ENCODE measurements around the gene TMEM72.

DNA sequence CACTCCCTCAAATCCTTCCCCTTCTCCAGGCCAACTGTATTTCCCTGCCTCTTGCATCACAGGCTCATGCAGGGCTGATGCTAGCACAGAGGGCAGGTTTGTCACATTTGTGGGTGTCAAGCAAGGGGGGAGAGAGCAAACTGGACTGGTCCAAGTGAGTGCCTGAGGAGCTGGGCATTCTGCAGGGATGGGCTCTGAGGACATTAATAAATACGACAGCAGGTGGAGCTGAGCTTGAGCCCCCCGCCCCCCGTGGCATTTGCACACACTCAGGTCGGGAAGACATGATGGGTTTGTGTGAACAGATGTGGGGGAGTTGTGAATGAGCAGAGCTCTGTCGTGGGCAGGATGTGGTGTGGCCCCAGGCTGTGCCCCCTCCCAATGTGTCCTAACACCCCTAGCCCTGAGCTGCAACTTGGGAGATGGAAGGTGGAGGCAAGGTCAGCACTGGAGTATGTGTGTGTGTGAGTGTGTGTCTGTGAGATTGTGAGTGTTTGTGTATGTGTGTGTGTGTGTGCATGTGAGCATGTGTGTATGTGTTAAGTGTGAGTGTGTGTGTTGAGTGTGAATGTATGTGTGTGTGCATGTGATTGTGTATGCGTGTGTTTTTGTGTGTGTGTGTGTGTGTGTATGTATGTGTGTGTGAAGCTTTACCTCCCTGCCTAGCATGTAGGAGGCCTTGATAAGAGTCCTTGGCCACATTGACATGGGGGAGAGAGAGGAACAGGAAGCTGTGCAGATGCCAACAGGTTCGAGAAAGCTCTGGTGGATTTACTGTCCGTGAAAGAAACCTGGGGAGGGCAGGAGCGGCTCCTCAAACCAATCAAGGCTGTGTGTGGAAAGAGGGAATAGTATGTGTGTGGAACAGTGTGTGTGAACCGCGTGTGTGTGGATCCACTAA, 57.6 kb downstream of the TMEM72 start:
- TF ChIP-seq, protein P1, sequence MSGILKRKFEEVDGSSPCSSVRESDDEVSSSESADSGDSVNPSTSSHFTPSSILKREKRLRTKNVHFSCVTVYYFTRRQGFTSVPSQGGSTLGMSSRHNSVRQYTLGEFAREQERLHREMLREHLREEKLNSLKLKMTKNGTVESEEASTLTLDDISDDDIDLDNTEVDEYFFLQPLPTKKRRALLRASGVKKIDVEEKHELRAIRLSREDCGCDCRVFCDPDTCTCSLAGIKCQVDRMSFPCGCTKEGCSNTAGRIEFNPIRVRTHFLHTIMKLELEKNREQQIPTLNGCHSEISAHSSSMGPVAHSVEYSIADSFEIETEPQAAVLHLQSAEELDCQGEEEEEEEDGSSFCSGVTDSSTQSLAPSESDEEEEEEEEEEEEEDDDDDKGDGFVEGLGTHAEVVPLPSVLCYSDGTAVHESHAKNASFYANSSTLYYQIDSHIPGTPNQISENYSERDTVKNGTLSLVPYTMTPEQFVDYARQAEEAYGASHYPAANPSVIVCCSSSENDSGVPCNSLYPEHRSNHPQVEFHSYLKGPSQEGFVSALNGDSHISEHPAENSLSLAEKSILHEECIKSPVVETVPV (CRISPR knock-in tag; IDR thresholded peaks at IDR 0.05) = no peak
- TF ChIP-seq PPARA (CRISPR knock-in tag; IDR thresholded peaks at IDR 0.05; ENCODE audit: borderline replicate concordance) = no peak
- TF ChIP-seq SNAI2 (CRISPR knock-in tag; IDR thresholded peaks at IDR 0.05) = no peak
- TF ChIP-seq ARNTL (CRISPR knock-in tag; IDR thresholded peaks at IDR 0.05; ENCODE audit: borderline replicate concordance, low read depth) = no peak
- TF ChIP-seq RARB (CRISPR knock-in tag; IDR thresholded peaks at IDR 0.05) = no peak
- no peak for TF ChIP-seq ISL1 (CRISPR knock-in tag; IDR thresholded peaks at IDR 0.05)
- TF ChIP-seq GLIS3 (CRISPR knock-in tag; IDR thresholded peaks at IDR 0.05) = no peak
- TF ChIP-seq, protein P2, sequence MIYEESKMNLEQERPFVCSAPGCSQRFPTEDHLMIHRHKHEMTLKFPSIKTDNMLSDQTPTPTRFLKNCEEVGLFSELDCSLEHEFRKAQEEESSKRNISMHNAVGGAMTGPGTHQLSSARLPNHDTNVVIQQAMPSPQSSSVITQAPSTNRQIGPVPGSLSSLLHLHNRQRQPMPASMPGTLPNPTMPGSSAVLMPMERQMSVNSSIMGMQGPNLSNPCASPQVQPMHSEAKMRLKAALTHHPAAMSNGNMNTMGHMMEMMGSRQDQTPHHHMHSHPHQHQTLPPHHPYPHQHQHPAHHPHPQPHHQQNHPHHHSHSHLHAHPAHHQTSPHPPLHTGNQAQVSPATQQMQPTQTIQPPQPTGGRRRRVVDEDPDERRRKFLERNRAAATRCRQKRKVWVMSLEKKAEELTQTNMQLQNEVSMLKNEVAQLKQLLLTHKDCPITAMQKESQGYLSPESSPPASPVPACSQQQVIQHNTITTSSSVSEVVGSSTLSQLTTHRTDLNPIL (CRISPR knock-in tag; IDR thresholded peaks at IDR 0.05; ENCODE audit: low read depth) = no peak
- no peak for TF ChIP-seq ZNF70 (CRISPR knock-in tag; IDR thresholded peaks at IDR 0.05)
- TF ChIP-seq ZFP30 (CRISPR knock-in tag; IDR thresholded peaks at IDR 0.05) = no peak
- TF ChIP-seq, protein P3, sequence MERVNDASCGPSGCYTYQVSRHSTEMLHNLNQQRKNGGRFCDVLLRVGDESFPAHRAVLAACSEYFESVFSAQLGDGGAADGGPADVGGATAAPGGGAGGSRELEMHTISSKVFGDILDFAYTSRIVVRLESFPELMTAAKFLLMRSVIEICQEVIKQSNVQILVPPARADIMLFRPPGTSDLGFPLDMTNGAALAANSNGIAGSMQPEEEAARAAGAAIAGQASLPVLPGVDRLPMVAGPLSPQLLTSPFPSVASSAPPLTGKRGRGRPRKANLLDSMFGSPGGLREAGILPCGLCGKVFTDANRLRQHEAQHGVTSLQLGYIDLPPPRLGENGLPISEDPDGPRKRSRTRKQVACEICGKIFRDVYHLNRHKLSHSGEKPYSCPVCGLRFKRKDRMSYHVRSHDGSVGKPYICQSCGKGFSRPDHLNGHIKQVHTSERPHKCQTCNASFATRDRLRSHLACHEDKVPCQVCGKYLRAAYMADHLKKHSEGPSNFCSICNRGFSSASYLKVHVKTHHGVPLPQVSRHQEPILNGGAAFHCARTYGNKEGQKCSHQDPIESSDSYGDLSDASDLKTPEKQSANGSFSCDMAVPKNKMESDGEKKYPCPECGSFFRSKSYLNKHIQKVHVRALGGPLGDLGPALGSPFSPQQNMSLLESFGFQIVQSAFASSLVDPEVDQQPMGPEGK (CRISPR knock-in tag; IDR thresholded peaks at IDR 0.05; ENCODE audit: borderline replicate concordance) = no peak
- TF ChIP-seq ZC3H10 (CRISPR knock-in tag; IDR thresholded peaks at IDR 0.05) = no peak
- TF ChIP-seq TOX (CRISPR knock-in tag; IDR thresholded peaks at IDR 0.05; ENCODE audit: borderline replicate concordance) = no peak

Data from SK-N-SH treated with all-trans-retinoic acid at 6 μM for 48 hours (cell line).